Breast epithelium (tissue), 4 donors: ENCODE results near the gene NPR2. TPM values are rescaled to one million over a fixed set of nuclear protein-coding genes. Genes with fewer than 3 reads are reported as not detected.

Experiments
- DNase-seq, 2 donors: peaks; one replicate each; pipeline ENCODE4 v3.0.0-alpha.2; 2019; ENCODE audit warnings: low spot score in 2 of 2
- H3K27ac ChIP-seq, 2 donors: fragments of 200-600 bp; sonication (generic) in 1 of 2; one replicate each; pipeline ENCODE4 v1.5.1; 2016 to 2019; ENCODE audit warnings: mild to moderate bottlenecking in 1 of 2
- H3K27me3 ChIP-seq, 2 donors: fragments of 200-600 bp; sonication (generic) in 1 of 2; one replicate each; pipeline versions ENCODE4 v1.5.1 to v1.6.0; 2017 to 2019; ENCODE audit warnings: control low read depth in 1 of 2, mild to moderate bottlenecking in 1 of 2
- H3K36me3 ChIP-seq: fragments of 200-600 bp; one replicate; pipeline ENCODE4 v1.5.1; 2019
- H3K4me1 ChIP-seq, 2 donors: fragments of 200-600 bp; sonication (generic); one replicate each; pipeline ENCODE4 v1.5.1; 2016 to 2019; ENCODE audit warnings: control low read depth in 1 of 2
- H3K4me3 ChIP-seq, 3 donors: fragments of 200-600 bp; sonication (generic); 1 replicate in 2 of 3; 2 replicates in 1 of 3; pipeline ENCODE4 v1.5.1; 2016 to 2019; ENCODE audit warnings: mild to moderate bottlenecking in 3 of 3, moderate library complexity in 2 of 3
- H3K9me3 ChIP-seq, 2 donors: fragments of 200-600 bp; sonication (generic) in 1 of 2; one replicate each; pipeline ENCODE4 v1.5.1; 2016 to 2019; ENCODE audit warnings: control low read depth in 1 of 2
- CTCF ChIP-seq, 3 donors: fragments of 450-650 bp; IDR thresholded peaks; one replicate each; pipeline ENCODE4 v1.5.1; 2016 to 2017; ENCODE audit warnings: antibody characterized with exemption in 3 of 3, mild to moderate bottlenecking in 3 of 3, moderate library complexity in 3 of 3
- POLR2A ChIP-seq: fragments of 450-650 bp; IDR thresholded peaks from one replicate; pipeline ENCODE4 v1.6.1; 2016; ENCODE audit warnings: antibody characterized with exemption, mild to moderate bottlenecking, moderate library complexity
- POLR2AphosphoS5 ChIP-seq, 3 donors: sonication (generic); formaldehyde crosslinking; IDR thresholded peaks; one replicate each; pipeline ENCODE4 v1.6.1; 2017; ENCODE audit warnings: antibody characterized with exemption in 3 of 3
- intact Hi-C: fragments of 100-400 bp; cut with DNase I; formaldehyde crosslinking; loops from one replicate; pipeline ENCODE4 v1.15.1; 2023; ENCODE audit warnings: low total_unique reads
- total RNA-seq, 3 donors: library from RNA; depleted of rRNA; stranded (reverse); fragments of >200 nt; gene quantifications; one replicate each; pipeline ENCODE4 v1.1.0, GENCODE V29; 2016

NPR2 gene
- total RNA-seq, 3 donors from 2014 or later = 10.2 to 34.2 (median 14.7) TPM

GRCh38 chr9:35839926-35840325 lies 48.5 kb downstream of the NPR2 start:
- Histone ChIP-seq H3K27me3 (no peaks in the 10 kb centered on the region), H3K9me3 (no peaks in the 10 kb centered on the region), H3K36me3 (no peaks in the 10 kb centered on the region), H3K27ac (no peak overlapping the region), H3K4me3 (no peak overlapping the region), H3K4me1 (peaks cover 3 to 7% of the 10 kb centered on the region in 2 donors)
- no peak for DNase-seq
- intact Hi-C loops = loop anchor here (10.0 kb wide), 1 partner anchor 1895 kb away; no protein-coding TSS in a partner anchor
- no peak for TF ChIP-seq POLR2AphosphoS5 (IDR thresholded peaks at IDR 0.05)
- no peak for TF ChIP-seq CTCF (IDR thresholded peaks at IDR 0.05)
- no peak for TF ChIP-seq POLR2A

- DNase-seq = no peak
- Histone ChIP-seq H3K9me3 (no peaks in the 10 kb centered on the region), H3K36me3 (no peaks in the 10 kb centered on the region), H3K4me3 (no peak overlapping the region), H3K4me1 (peaks cover 5 to 7% of the 10 kb centered on the region in 2 donors), H3K27ac (no peak overlapping the region), H3K27me3 (no peaks in the 10 kb centered on the region)
- no peak for TF ChIP-seq POLR2AphosphoS5 (IDR thresholded peaks at IDR 0.05)
- no peak for TF ChIP-seq CTCF (IDR thresholded peaks at IDR 0.05)
- TF ChIP-seq POLR2A = no peak
- intact Hi-C loops = no loop called here
Observed at GRCh38 chr9:35840881-35841644, 49.7 kb downstream of the NPR2 start.

GRCh38 chr9:35841645-35841900 lies 50.2 kb downstream of the NPR2 start:
- no peak for TF ChIP-seq POLR2A
- no peak for TF ChIP-seq CTCF (IDR thresholded peaks at IDR 0.05)
- TF ChIP-seq POLR2AphosphoS5 (IDR thresholded peaks at IDR 0.05) = no peak
- Histone ChIP-seq H3K27me3 (no peaks in the 10 kb centered on the region), H3K27ac (no peak overlapping the region), H3K9me3 (no peaks in the 10 kb centered on the region), H3K4me1 (peaks cover 5 to 7% of the 10 kb centered on the region in 2 donors), H3K4me3 (no peak overlapping the region), H3K36me3 (no peaks in the 10 kb centered on the region)
- DNase-seq = no peak
- intact Hi-C loops = no loop called here

- TF ChIP-seq CTCF (IDR thresholded peaks at IDR 0.05) (no peak), POLR2A (no peak), POLR2AphosphoS5 (IDR thresholded peaks at IDR 0.05) (no peak)
- no peak overlapping the region for H3K27ac ChIP-seq
- H3K36me3 ChIP-seq = no peaks in the 10 kb centered on the region
- intact Hi-C loops = no loop called here
- no peak overlapping the region for H3K4me3 ChIP-seq
- H3K4me1 ChIP-seq = peaks cover 5 to 7% of the 10 kb centered on the region in 2 donors
- no peaks in the 10 kb centered on the region for H3K27me3 ChIP-seq
- H3K9me3 ChIP-seq = no peaks in the 10 kb centered on the region
- DNase-seq = no peak
Observed at GRCh38 chr9:35842020-35842745, 50.8 kb downstream of the NPR2 start.

GRCh38 chr9:35842795-35843194 lies 51.4 kb downstream of the NPR2 start:
- no peaks in the 10 kb centered on the region for H3K36me3 ChIP-seq
- H3K27me3 ChIP-seq = no peaks in the 10 kb centered on the region
- no peak for DNase-seq
- H3K9me3 ChIP-seq = no peaks in the 10 kb centered on the region
- intact Hi-C loops = no loop called here
- no peak overlapping the region for H3K27ac ChIP-seq
- TF ChIP-seq CTCF (IDR thresholded peaks at IDR 0.05) (no peak), POLR2AphosphoS5 (IDR thresholded peaks at IDR 0.05) (no peak), POLR2A (no peak)
- H3K4me1 ChIP-seq = peaks cover 5 to 7% of the 10 kb centered on the region in 2 donors
- no peak overlapping the region for H3K4me3 ChIP-seq
